DMS 273 (cell line): ENCODE results near the gene KLHL26.

Source experiments
- DNase-seq: peaks from one replicate; lab custom pipeline; 2025; ENCODE audit not compliant: unreplicated experiment; lab: John Stamatoyannopoulos, UW

The KLHL26 gene

GRCh38 chr19:18712981-18713380 is 76.2 kb downstream of the KLHL26 start:
- no peak for DNase-seq

DNA sequence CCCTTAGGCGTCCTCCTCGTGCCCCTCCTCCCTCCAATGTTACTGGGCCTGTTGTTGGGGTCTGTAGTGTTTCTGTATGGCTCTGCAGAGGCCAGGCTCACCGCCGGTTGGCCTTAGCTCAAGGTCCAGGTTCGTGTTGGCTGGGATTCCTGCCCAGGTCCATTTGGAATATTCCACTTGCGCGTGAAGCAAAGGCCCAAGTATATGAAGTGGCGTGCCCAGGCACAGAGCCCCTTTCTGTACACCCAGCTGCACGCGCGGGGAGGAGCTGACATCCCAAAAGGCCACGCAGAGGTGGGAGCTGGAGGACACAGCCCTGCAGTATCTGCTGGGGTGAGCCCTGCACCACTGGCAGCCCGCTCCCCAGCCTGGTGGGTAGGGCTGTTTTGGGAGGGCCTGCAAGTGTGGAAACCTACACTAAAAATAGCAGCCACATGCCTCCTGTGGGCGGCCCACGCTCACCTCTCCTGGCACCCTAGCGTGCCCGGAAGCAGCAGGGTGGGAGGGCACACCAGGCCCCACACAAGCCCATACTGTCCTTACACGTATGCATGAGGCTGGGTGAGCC is 76.8 kb downstream of the KLHL26 start:
- no peak for DNase-seq

DNA sequence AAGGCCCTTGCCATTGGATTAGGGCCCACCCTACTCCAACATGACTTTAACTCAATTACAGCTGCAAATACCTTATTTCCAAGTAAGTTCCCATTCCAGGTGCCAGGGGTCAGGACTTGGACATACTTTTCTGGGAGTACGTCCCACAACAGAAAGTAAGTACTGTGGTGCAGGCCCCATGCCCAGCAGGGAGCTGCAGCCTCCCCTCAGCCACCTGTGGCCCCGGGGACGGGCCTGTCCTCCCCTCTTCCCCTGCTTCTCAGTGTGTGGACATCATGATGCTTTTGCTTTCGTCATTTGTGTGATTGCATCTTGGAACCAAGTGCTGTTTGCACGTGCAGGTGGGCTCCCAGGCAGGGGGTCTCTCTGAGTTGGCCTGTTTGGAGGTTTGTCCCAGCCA is 78.6 kb downstream of the KLHL26 start:
- no peak for DNase-seq

DNA sequence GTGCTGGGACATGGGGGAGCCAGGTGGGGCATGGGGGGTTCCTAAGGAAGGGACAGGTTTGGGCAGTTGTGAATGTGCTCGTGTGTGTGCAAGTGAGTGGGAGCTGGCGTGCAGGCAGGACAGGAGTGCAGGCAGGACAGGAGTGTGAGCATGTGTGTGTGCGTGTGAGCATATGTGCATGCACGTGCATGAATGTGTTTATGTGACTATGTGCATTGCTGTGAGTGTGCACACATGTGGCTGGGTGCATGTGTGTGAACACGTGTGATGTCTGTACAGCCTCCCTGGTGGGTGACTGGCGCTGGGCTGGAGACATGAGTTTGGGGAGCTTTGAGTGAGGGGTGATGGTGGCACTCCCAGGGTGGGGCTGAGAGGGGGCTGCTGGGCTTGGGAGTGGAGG is 80.0 kb downstream of the KLHL26 start:
- DNase-seq: no peak

GRCh38 chr19:18717601-18718000 is 80.8 kb downstream of the KLHL26 start:
- no peak for DNase-seq

GRCh38 chr19:18718015-18718526 is 81.2 kb downstream of the KLHL26 start:
- no peak for DNase-seq

- no peak for DNase-seq
Measured at GRCh38 chr19:18718846-18719458, 82.1 kb downstream of the KLHL26 start.

DNA sequence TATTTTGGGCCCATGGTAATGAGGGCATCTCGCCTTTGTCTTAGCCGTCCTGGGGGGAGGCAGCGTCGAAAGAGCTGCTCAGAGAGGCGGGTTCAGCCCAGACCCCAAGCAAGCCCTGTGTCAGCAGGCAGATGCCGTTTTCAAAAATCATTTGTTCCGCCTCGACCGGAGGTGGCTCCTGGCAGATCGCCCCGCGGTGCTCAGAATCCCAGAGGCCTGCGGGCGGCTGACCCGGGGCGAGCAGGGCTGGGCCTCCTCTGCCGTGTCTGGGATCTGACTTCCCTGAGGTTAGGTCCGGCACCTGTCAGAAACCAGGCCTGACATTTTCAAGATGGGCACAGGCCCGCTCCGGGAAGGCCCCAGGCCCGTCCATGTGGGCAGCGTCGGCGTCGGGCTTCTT is 82.7 kb downstream of the KLHL26 start:
- DNase-seq: no peak
